DOHH2 (cell line): ENCODE measurements around the gene SUPT6H.

Experiments
- CTCF ChIP-seq: fragments of 200-600 bp; sonication (generic); IDR thresholded peaks from one replicate; pipeline ENCODE4 v1.5.1; 2014; ENCODE audit warnings: antibody characterized with exemption, mild to moderate bottlenecking, low read depth, low read length; ENCODE audit not compliant: poor library complexity, severe bottlenecking
- EZH2phosphoT487 ChIP-seq: fragments of 200-600 bp; sonication (generic); IDR thresholded peaks from 2 replicates; pipeline ENCODE4 v1.6.1; 2017; ENCODE audit warnings: borderline replicate concordance, mild to moderate bottlenecking, antibody characterized with exemption, low read length, moderate library complexity, mixed read lengths

- no peak for TF ChIP-seq CTCF
- no peak for TF ChIP-seq EZH2phosphoT487
Observed at GRCh38 chr17:28613931-28614381, 48.0 kb upstream of the SUPT6H start, which contains the start of gene RSKR.
